GM18502 (cell line): ENCODE results near the gene TP53RK.
"Not testable (repeated sequence)": the region's sequence is repeated elsewhere in the genome, so short reads cannot be mapped to it uniquely, and the experiment has no call there.

ENCODE experiments used
- ATAC-seq: cut with Tn5 transposase; IDR thresholded peaks from one replicate; pipeline ENCODE4 v1.9.1; 2021; ENCODE audit warnings: mild to moderate bottlenecking; ENCODE audit not compliant: unreplicated experiment, poor library complexity

The TP53RK gene

DNA sequence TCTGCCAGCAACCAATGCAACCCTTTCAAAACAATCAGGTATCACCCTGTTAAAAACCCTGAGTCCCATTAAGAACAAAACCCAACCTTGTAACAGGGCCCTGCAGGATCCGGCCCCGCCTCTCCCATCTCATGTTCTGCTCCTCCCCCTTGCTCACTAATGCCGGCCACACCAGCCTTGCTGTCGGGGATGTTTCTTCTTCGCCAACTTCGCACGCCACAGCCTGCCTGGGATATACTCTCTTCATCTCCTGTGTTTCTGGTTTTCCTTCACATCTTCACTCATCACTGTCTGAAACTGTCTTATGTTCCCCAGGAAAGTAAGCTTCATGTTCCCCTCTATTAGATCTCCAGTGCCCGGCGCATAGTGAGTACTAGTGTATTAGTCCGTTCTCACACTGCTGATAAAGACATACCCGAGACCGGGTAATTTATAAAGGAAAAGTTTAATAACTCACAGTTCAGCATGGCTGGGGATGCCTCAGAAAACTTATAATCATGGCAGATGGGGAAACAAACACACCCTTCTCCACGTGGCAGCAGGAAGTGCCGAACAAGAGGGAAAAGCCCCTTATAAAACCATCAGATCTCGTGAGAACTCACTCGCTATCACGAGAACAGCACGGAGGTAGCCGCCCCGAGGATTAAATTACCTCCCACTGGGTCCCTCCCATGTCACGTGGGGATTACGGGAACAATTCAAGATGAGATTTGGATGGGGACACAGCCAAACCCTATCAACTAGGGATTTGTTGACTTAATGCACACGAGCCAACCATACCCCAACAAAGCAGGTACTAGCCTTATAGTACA lies 5.1 kb downstream of the TP53RK start:
- ATAC-seq, result no peak

GRCh38 chr20:46683668-46683938 lies 5.6 kb downstream of the TP53RK start:
- ATAC-seq, result no peak

DNA sequence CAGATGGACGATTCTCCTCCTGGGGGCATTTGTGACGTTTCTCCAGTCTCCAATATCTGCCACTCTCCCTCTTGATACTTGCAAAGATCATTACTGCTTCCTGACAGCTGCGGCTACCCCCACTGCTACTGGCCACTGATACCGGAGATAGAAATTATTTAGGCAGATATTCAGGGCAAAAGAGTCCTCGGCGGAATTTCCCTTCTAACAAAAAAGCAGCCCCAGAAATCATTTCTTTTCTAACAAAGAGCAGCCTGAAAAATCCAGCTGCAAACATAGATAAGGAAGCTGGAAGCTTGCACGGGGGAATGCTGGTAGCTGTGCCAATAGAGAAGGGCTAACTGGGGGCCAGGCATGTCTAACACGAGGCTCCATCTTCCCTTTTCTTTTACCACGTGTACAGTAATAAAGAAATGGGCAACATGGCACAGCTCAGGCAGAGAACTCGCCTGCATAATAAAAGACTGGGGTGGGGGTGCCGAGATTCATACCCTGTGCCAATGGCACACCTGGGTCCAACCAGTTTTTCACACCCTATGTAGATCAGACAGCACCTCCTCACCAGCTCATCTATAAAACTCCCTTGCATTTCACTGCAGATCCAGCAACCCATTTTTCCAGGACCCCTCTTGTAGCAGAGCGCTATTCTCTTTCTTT lies 6.1 kb downstream of the TP53RK start:
- no peak for ATAC-seq

GRCh38 chr20:46682063-46682821 lies 7.0 kb downstream of the TP53RK start:
- no peak for ATAC-seq

GRCh38 chr20:46681032-46681854 lies 8.0 kb downstream of the TP53RK start:
- ATAC-seq, result no peak

DNA sequence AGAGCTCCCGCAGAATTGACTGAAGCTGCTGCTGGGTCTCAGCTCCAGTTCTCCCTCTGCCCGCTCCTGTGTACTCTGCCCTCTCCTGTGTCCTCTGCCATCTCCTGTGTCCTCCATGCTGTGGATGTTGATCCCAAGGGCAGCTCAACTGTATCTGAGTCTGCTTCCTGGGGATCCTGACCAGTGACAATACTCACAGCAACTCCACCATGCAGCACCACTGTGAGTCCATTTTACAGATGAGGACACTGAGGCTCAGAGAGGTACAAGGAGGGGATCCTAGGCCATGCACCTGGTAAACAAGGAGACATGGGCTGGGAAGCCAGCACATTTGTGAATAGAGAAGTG lies 8.6 kb downstream of the TP53RK start:
- ATAC-seq, result no peak

GRCh38 chr20:46678516-46678915 lies 10.7 kb downstream of the TP53RK start:
- no peak for ATAC-seq

GRCh38 chr20:46677608-46678007 lies 11.6 kb downstream of the TP53RK start:
- no peak for ATAC-seq

DNA sequence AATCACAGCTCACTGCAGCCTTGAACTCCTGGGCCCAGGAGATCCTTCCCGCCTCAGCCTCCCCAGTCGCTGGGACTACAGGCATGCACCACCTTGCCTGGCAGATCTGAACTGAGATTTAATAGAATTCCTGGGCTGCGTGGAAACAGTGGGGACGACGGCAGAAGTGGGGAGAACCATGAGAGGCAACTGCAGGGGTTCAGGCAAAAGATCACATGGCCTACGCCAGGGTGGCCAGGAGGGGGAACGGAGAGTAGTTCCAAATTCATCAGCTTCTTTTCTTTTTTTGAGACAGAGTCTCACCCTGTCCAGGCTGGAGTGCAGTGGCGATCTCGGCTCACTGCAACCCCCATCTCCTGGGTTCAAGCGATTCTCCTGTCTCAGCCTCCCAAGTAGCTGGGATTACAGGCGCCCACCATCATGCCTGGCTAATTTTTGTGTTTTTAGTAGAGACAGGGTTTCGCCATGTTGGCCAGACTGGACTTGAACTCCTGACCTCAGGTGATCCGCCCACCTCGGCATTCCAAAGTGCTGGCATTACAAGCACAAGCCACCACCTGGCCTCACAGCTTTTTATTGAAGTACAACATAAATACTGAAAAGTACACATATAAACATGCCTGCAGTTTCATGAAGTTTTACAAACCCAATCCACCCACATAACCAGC lies 12.5 kb downstream of the TP53RK start:
- ATAC-seq, result not testable (repeated sequence)

DNA sequence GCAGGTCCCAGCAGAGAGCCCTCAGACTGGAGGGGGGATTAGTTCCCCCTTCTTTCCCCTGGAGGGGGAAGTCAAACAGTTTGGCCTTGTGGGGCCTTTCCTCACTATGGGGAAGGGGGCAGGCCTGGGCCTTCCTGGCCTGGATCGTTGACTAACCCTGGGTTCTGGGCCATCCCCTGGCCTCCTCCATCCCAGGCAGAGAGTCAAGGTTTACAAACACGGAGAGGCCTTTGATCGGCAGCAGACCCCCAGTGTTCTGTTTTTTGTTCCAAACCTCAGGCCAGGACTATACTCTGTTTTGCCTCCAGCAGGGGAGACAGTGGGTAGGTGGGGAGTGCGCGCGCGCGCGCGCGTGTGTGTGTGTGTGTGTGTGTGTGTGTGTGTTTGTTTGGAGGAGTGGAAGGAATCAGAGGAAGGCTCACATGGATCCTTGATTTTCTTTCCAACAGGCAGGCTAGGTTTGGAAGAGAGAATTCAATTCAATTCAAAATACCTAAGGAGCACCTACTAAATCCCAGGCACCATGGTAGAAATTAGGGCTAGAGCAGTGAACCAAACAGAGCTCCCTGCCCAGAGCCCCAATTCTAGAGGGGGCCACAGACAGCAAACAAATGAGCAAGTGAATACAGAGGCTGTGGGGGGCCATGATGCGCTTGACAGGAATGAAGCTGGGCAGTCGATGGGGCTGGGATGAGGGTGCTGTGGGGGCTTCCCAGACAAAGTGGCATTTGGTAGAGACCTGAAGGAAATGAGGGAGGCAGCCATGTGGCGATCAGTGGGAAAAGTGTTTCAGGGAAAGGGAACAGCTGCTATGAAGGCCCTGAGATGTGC lies 14.8 kb downstream of the TP53RK start:
- ATAC-seq, result no peak

- no peak for ATAC-seq
Measured at GRCh38 chr20:46673394-46674252, 15.6 kb downstream of the TP53RK start.

DNA sequence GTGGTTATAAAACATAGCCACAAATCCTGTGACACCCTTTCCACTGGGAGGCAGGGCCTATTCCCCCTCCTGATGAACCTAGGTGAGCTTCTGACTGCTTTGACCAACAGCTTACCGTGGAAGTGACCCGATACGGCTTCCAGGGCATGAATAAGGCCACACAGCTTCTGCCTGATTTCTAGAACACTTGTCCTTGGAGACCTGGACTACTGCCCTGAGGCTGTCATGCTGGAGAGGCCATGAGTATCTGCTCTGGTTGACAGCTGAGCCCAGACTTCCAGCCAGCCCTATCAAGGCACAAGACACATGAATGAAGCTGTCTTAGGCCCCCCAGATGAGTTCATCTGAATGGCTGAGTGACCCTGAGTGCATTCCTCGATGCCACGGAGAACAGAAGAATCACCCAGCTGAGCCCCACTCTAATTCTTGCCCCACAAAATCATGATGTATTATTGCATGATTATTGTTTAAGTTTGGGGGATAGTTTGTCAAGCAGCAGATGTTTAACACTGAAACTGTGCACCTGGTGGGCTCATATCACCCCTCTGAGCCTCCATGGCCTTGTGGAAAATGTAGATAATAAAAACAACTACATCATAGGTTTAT lies 16.6 kb downstream of the TP53RK start:
- no peak for ATAC-seq

- no peak for ATAC-seq
Measured at GRCh38 chr20:46671866-46672542, 17.2 kb downstream of the TP53RK start.

GRCh38 chr20:46670585-46671584 lies 18.4 kb downstream of the TP53RK start:
- ATAC-seq, result no peak

DNA sequence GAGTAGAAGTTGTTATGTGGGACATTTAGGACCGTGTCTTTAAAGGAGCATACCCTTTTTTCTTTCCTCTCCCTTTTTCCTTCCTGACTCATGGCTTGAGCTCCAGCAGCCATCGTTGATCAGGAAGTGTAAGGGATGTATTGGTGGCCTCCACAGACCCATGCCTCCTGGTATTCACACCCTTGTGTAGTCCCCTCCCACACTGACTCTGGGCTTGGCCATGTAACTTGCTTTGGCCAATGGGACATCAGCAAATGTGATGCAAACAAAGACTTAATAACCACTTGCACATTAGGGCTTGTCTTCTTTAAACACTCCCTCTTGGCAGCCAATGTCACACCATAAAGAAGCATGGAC lies 19.0 kb downstream of the TP53RK start:
- ATAC-seq, result no peak

GRCh38 chr20:46666818-46667515 lies 22.3 kb downstream of the TP53RK start:
- ATAC-seq, result no peak
